ENCODE measurements around the gene CASP6.

CASP6 gene

DNA sequence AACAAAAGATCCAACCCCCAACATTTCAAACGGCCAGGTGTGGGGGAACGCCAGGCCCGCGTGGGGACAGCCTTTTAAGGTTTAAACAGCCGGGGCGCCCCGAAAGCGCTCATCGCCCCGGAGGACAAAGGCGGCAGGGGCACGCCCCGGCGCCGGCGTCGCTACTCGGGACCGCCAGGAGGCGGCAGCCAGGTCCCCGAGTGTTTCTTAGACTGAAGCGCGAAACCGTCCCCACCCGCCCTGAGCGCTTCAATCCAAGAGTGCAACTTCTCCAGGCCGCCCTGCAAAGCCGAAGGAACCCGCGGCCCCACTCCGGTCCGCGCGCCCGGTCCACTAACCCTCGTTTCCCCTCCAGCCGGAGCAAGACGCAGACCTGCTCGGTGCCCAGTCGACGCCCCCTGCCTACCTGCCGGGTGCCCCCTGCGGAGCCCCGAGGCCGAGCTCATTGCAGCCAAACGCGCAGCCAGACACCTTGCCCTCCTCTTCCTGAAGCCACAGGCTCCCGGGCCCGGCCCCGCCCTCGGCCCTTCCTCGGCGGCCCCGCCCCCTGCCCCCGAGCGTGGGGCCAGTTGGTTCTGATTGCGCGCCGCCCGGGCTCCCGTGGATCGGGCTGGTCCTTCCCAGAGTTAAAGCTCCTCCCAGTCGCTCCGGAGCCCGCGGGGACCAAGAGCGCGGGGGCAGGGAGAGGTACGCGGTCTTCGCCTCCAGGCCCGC lies at the start of gene CASP6:
TSS of gene CASP6 (minus strand) at position 496 of the 714 bp plus-strand sequence. CDS start at position 446, 50 bp downstream.
- peak; percentile 65 for DNase-seq (ENCODE audit: low spot score)

- DNase-seq (ENCODE audit: low spot score), result no peak
Measured at GRCh38 chr4:109752525-109752924, 49.3 kb upstream of the CASP6 start.

- no peak for DNase-seq (ENCODE audit: low spot score)
Measured at GRCh38 chr4:109751852-109752251, 48.6 kb upstream of the CASP6 start.

DNA sequence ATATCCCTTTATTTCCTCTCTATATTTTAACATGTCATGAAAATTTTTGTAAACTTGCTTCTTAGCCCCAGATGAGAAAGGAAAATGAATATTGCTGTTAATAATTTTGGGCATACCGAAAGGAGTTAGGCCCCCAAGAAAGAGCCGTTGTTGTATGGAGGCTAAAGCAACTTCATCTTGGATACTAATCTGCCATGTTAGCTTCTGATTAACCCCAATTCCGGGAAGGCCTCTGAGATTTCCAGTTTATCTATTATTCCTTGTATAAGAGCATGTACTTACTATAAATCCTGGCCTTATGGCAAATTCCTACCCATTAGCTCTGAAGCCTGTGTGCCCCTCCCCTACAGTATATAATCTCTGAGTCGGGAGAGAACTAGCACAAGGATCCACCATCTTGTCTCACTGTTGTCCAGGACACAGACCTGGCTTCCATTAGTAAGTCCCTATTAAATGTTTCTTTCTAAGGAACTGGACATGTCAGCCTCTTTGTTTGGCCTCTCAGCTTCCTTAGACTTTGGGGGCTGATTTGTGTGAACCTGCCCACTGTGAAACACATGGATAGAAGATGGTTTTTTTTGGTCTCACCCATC lies 47.5 kb upstream of the CASP6 start:
- DNase-seq (ENCODE audit: low spot score), result no peak

GRCh38 chr4:109749388-109750082 lies 46.3 kb upstream of the CASP6 start:
- no peak for DNase-seq (ENCODE audit: low spot score)

DNA sequence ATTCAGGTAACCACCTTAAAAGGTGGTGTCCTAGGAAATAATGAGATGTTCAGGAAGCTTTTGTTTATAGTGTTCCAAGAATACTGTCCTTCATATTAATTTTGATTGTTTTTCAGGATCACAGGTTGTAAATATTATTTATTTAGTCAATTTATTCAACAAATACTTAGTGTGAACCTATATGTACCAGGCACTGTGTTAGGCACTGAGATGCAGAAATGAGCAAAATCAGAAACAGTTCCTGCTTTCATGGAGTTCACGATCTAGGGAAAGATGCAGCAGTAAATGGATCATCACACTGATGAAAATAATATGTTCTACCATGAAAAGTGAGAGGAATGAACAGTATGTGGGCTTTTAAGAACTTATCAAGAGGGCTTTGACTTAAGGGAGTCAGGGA lies 44.9 kb upstream of the CASP6 start:
- no peak for DNase-seq (ENCODE audit: low spot score)

DNA sequence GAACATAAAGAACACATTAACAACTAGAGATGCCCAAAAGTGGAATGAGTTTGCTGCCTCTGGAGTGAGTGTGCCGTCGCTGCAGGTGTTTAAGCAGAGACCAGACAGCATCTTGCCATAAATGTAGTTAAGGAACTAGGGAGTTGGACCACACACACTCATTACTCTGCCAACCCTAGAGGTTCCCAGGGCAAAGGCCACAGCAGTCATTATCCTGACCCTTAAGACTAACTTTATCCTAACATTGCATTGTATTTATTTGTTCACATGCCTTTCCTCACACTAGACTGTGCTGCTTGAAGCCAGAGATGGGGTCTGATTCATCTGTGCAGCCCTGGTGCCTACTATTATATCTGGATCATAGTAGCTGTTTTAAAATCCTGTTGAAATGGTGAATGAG lies 43.5 kb upstream of the CASP6 start:
- DNase-seq (ENCODE audit: low spot score), result no peak

DNA sequence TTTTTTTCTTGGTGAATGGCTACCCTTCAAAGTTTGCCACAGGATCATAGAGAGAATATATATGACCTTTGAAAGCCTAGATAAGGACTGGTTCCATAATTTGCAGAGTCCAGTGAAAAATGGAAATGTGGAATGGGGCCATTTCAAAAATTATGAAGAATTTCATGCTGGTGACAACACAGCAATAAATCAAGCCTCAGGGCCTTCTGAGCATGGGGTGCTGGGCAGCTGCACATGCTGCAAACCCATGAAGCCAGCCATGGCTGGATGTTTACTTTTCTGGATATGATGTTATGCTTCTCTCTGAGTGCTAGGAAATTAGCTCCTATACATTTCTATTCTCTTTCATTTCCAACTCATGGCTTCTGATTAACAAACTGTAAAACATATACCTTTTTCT lies 42.6 kb upstream of the CASP6 start:
- no peak for DNase-seq (ENCODE audit: low spot score)

GRCh38 chr4:109739547-109739946 lies 36.3 kb upstream of the CASP6 start:
- no peak for DNase-seq (ENCODE audit: low spot score)

- DNase-seq (ENCODE audit: low spot score), result no peak
Measured at GRCh38 chr4:109738104-109738872, 35.0 kb upstream of the CASP6 start.

- no peak for DNase-seq (ENCODE audit: low spot score)
Measured at GRCh38 chr4:109735566-109736365, 32.5 kb upstream of the CASP6 start.

DNA sequence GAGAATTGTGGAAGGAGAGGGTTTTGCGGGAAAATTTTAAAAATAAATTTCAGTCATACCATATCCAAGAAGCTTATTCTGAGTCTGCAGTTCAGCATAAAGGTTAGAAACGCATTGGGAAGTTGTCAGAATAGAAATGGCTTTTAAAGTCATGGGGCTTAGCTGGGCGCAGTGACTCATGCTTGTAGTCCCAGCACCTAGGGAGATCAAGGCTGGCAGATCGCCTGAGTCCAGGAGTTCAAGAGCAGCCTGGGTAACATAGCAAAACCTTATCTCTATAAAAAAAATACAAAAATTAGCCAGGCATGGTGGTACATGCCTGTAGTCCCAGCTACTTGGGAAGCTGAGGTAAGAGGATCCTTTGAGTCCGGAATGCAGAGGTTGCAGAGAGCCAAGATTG lies 30.5 kb upstream of the CASP6 start:
- DNase-seq (ENCODE audit: low spot score), result no peak

DNA sequence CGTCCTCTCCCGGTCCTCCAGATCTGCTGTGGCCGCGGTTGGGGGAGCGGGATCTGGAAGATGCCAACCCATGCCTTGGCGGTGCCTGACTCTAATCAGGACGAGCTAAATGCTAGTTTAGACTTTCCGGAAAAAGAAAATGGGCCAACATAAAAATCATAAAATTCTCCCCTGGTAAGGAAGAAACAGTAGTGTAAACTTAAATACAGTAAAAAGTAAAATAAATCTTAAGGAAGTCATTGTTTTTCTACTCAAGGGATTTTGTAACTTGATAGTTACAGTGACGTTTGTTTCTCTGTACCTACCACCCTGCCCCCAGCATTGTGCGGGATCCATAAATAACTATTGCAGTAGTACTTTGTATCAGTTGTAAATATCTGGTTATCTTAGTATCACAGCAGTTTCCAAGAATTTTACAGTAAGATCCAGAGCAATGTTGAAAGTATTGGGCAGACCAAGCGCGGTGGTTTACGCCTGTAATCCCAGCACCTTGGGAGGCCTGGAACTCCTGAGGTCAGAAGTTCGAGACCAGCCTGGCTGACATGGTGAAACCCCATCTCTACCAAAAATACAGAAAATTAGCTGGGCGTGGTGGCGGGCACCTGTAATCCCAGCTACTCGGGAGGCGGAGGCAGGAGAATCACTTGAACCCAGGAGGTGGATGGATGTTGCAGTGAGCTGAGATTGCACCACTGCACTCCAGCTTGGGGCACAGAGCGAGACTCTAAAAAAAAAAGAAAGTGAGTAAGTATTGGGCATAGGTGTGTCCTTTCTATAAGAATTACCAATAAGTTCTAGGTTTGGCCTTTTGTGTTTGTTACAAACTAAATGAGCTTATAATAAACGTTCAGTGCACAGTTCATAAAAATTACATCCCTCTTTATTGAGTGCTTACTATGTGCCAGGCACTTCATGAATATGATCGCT lies 27.6 kb upstream of the CASP6 start:
- DNase-seq (ENCODE audit: low spot score), result no peak

DNA sequence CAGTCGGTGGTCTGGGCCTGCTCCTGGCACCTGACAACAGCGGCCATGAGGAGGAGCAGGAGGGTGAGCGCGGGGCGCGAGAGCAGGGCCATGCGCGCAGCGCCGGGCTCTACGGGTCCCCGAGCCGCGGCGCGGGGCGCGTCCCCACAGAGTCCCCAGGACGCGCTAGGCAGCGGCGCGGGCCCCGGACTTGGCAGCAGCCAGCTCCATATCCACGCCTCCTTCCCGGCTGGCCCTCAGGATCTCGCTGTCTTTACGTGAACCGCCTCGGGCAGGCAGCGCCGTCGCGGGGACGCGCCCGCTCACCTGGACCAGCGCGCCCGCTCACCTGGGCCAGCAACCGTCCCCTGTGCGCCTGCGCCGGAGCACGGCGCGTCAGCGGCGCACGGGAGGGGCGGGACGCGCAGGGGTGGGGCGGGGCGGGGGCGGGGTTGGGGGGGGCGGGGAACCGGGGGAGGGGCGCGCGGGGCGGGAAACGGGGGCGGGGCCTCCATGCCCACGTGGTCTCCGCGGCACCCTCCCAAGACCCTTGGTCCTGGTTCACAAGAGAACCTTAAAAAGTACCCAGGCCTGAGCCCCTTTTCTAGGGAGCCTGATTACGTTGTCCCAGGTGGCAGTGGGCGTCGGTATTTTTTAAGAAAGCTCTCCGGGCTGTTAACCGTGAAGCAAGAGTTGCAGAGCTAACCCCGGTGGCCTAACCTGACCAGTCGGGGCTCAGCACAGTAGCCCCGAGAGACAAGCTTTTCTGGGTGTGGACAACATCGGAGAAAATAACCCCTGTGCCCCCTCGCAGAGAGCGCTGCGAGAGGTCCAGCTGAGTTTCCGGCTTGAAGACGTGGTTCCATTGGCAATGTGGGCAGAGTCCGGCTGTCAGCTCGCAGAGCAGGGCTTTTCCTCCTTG lies 26.7 kb upstream of the CASP6 start, which contains the start of gene PLA2G12A:
TSS of gene PLA2G12A (minus strand) at position 353 of the 901 bp plus-strand sequence. CDS start at position 92, 261 bp downstream.
- peak; percentile 63 for DNase-seq (ENCODE audit: low spot score)

DNA sequence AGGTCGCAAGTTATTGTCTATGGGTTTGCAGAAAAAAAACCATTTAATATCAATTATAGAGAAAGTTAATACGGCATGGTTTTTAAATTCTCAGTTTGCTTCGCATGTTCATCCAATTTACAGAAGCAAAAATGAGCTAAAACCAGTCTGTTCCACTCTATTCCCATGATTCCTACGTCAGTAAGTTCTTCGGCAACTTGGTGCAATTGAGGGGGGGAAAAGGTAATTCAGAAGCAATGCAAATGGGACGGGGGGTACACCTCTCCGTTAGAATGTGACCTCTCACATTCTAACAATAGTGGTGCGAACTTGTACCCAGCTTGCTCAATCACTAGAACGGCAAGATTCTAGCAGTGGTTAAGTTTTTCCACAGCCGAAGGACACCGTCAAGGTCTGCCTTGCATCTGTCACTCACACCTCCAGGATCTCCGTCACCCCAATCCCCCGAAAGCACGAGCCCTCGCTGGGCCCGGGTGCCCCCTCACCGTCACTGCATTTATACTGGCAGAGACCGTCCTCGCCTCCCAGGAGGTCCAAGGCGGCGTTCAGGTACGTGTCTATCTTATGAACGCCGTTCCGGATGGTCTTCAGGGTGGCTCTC lies 26.0 kb upstream of the CASP6 start:
- DNase-seq (ENCODE audit: low spot score), result peak; percentile 4

DNA sequence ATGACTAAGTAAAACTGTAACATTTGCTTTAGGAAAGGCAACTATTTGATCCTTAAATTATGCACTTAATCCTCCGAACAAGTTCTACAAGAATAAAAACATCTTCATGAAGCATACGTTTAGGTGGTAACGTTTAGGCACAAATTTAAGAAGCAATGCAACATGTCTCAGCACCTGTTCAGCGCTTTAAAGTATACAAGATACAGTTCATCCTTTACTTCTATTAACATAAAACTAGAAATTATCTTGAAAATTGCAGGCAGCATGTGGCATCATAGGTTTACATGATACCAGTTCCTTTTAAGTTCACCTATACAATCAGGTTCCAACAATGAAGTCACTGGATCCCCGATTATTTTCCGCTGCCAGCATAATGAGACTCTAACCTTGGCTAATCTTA lies 25.1 kb upstream of the CASP6 start:
- DNase-seq (ENCODE audit: low spot score), result no peak

- no peak for DNase-seq (ENCODE audit: low spot score)
Measured at GRCh38 chr4:109723110-109723509, 19.9 kb upstream of the CASP6 start.

DNA sequence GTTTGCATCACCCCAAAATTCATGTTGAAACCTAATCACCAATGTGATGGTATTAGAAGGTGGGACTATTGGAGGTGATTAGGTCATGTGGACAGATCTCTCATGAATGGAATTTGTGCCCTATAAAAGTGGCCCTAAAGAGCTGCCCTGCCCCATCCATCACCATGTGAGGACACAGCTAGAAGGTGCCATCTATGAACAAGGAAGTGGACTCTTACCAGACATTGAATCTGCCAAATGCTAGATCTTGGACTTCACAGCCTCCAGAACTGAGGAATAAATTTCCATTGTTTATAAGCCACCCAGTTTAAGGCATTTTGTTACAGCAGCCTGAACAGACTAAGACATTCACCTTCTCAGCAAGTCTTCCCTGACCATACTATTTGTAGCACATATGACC lies 19.1 kb upstream of the CASP6 start:
- DNase-seq (ENCODE audit: low spot score), result no peak

DNA sequence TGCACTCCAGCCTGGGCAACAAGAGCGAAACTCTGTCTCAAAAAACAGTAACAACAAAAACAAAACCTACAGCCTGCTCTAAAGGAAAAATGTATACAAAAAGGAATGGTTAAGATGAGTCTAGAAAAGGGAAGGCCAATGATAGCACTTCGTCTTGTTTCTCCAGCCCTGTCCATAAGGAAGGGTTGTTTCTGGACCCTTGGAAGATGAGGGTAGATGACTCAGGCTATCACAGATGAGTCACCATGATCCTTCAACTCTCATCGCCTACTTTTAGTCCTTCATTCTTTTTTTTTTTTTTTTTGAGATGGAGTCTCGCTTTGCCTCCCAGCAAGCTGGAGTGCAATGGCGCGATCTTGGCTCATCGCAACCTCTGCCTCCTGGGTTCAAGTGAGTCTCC lies 17.8 kb upstream of the CASP6 start:
- DNase-seq (ENCODE audit: low spot score), result no peak
